ENCODE measurements around the gene THUMPD3. TPM values are rescaled to one million over a fixed set of nuclear protein-coding genes. Genes with fewer than 3 reads are reported as not detected.

The THUMPD3 gene
- polyA plus RNA-seq, 3 donors: 10.2 to 13.1 (median 11.5) TPM

DNA sequence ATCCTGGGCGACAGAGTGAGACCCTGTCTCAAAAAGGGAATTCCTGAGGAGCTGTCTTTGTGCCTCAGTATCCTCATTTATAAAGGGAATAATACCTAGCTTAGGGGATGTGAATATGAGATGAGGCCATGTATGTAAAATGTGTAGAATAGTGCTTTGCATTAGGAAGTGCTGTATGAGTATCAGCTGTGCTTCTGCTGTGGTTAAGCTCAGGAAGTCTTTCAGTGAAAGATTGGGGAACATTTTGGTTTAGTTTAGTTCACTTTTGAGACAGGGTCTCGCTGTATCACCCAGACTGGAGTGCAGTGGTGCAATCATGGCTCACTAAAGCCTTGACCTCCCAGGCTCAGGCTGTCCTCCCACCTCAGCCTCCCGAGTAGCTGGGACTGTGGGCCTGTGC is 10.6 kb downstream of the THUMPD3 start:
- H3K4me3 Mint-ChIP-seq: no peak overlapping the region
- H3K27me3 ChIP-seq (ENCODE audit: control insufficient read depth in 2 of 2, insufficient read depth in 2 of 2, low read length in 2 of 2): no peaks in the 10 kb centered on the region
- no peak for DNase-seq
- H3K4me1 Mint-ChIP-seq: peaks cover 2% of the 10 kb centered on the region
- no CpG with 5 or more reads among the region's 3 CpGs for WGBS (ENCODE audit: insufficient coverage)
- no peak overlapping the region for H2AFZ ChIP-seq (ENCODE audit: insufficient read depth, low read depth, low read length, poor library complexity, severe bottlenecking)
- H3K79me2 ChIP-seq (ENCODE audit: insufficient read depth, low read length): peaks cover 3% of the 10 kb centered on the region
- no peak overlapping the region for H3K27ac ChIP-seq (ENCODE audit: low read depth in 1 of 2, low read length in 2 of 2)
- intact Hi-C loops (cut with micrococcal nuclease): no loop called here
- no peaks in the 10 kb centered on the region for H4K20me1 ChIP-seq (ENCODE audit: insufficient read depth, low read length)
- peak overlapping the region in 2 of 7 donors; percentile 4 to 23 for H3K27ac Mint-ChIP-seq
- peaks cover 89 to 93% of the 10 kb centered on the region in 2 donors for H3K36me3 Mint-ChIP-seq
- H3K9me3 Mint-ChIP-seq: no peaks in the 10 kb centered on the region
- TF ChIP-seq, protein P1, sequence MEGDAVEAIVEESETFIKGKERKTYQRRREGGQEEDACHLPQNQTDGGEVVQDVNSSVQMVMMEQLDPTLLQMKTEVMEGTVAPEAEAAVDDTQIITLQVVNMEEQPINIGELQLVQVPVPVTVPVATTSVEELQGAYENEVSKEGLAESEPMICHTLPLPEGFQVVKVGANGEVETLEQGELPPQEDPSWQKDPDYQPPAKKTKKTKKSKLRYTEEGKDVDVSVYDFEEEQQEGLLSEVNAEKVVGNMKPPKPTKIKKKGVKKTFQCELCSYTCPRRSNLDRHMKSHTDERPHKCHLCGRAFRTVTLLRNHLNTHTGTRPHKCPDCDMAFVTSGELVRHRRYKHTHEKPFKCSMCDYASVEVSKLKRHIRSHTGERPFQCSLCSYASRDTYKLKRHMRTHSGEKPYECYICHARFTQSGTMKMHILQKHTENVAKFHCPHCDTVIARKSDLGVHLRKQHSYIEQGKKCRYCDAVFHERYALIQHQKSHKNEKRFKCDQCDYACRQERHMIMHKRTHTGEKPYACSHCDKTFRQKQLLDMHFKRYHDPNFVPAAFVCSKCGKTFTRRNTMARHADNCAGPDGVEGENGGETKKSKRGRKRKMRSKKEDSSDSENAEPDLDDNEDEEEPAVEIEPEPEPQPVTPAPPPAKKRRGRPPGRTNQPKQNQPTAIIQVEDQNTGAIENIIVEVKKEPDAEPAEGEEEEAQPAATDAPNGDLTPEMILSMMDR (IDR thresholded peaks at IDR 0.05): no peak
- H3K9me3 ChIP-seq (replicated peaks in 1 of 2; ENCODE audit: control insufficient read depth in 1 of 2, insufficient read depth in 1 of 2, low read length in 2 of 2): no peaks in the 10 kb centered on the region
- H3K27me3 Mint-ChIP-seq (ENCODE audit: low read depth in 3 of 3): no peaks in the 10 kb centered on the region
- H3K4me3 ChIP-seq (replicated peaks in 1 of 3; ENCODE audit: low read depth in 2 of 3, low read length in 3 of 3): no peak overlapping the region
- no peak overlapping the region for H3K4me2 ChIP-seq (replicated peaks; ENCODE audit: extremely low read depth, low read length, poor library complexity, severe bottlenecking)
- H3K36me3 ChIP-seq (replicated peaks in 1 of 2; ENCODE audit: control insufficient read depth in 1 of 2, insufficient read depth in 2 of 2, low read length in 2 of 2): peaks cover 81 to 97% of the 10 kb centered on the region in 2 donors
- H3K9ac ChIP-seq (ENCODE audit: insufficient read depth, low read length, poor library complexity, severe bottlenecking): no peak overlapping the region
- H3K4me1 ChIP-seq (ENCODE audit: control insufficient read depth in 1 of 2, insufficient read depth in 2 of 2, low read length in 2 of 2): no peaks in the 10 kb centered on the region

DNA sequence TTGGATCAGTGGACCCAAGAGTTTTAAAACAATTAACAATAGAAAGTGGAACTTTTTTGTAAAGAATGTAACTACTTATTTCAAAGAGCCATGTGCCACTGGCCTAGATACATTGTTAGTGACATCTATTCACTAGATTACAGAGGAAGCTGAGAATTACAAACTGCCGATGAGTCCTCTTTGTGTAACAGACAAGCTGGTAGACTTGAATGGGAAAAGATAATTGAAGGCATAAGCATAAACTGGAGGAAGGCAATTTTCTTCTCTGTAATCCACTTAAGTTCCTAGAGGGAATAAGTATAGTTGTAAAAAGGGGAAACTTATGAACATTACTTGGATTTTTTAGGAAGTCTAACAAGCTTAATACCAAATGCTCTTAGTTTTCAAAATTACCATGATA is 15.1 kb downstream of the THUMPD3 start:
- H3K79me2 ChIP-seq (ENCODE audit: insufficient read depth, low read length): peaks cover 3% of the 10 kb centered on the region
- intact Hi-C loops (cut with micrococcal nuclease): loop anchor here in 1 of 2 donors (5.0 kb wide), 1 partner anchor 54 kb away; no protein-coding TSS in a partner anchor
- peaks cover 64 to 92% of the 10 kb centered on the region in 2 donors for H3K36me3 ChIP-seq (replicated peaks in 1 of 2; ENCODE audit: control insufficient read depth in 1 of 2, insufficient read depth in 2 of 2, low read length in 2 of 2)
- Mint-ChIP-seq H3K4me3 (no peak overlapping the region), H3K27me3 (ENCODE audit: low read depth in 3 of 3) (no peaks in the 10 kb centered on the region), H3K27ac (no peak overlapping the region), H3K36me3 (peaks cover 81% of the 10 kb centered on the region in 2 donors), H3K9me3 (no peaks in the 10 kb centered on the region), H3K4me1 (peaks cover 2% of the 10 kb centered on the region)
- DNase-seq: no peak
- no peak overlapping the region for H3K27ac ChIP-seq (ENCODE audit: low read depth in 1 of 2, low read length in 2 of 2)
- WGBS (ENCODE audit: insufficient coverage): no CpG with 5 or more reads among the region's 1 CpG
- H3K4me2 ChIP-seq (replicated peaks; ENCODE audit: extremely low read depth, low read length, poor library complexity, severe bottlenecking): no peak overlapping the region
- H3K9me3 ChIP-seq (replicated peaks in 1 of 2; ENCODE audit: control insufficient read depth in 1 of 2, insufficient read depth in 1 of 2, low read length in 2 of 2): no peaks in the 10 kb centered on the region
- H3K4me1 ChIP-seq (ENCODE audit: control insufficient read depth in 1 of 2, insufficient read depth in 2 of 2, low read length in 2 of 2): no peaks in the 10 kb centered on the region
- H3K9ac ChIP-seq (ENCODE audit: insufficient read depth, low read length, poor library complexity, severe bottlenecking): no peak overlapping the region
- H3K27me3 ChIP-seq (ENCODE audit: control insufficient read depth in 2 of 2, insufficient read depth in 2 of 2, low read length in 2 of 2): no peaks in the 10 kb centered on the region
- TF ChIP-seq, protein P1 (IDR thresholded peaks at IDR 0.05): no peak
- H3K4me3 ChIP-seq (replicated peaks in 1 of 3; ENCODE audit: low read depth in 2 of 3, low read length in 3 of 3): no peak overlapping the region
- H2AFZ ChIP-seq (ENCODE audit: insufficient read depth, low read depth, low read length, poor library complexity, severe bottlenecking): no peak overlapping the region
- no peaks in the 10 kb centered on the region for H4K20me1 ChIP-seq (ENCODE audit: insufficient read depth, low read length)
